Amygdala (tissue), 56 donors: Measurements from ENCODE around the gene RAB36.

ENCODE experiments used
- DNase-seq, 56 donors: peaks; one replicate each; lab custom pipeline; 2025; lab: John Stamatoyannopoulos, UW

Gene RAB36

DNA sequence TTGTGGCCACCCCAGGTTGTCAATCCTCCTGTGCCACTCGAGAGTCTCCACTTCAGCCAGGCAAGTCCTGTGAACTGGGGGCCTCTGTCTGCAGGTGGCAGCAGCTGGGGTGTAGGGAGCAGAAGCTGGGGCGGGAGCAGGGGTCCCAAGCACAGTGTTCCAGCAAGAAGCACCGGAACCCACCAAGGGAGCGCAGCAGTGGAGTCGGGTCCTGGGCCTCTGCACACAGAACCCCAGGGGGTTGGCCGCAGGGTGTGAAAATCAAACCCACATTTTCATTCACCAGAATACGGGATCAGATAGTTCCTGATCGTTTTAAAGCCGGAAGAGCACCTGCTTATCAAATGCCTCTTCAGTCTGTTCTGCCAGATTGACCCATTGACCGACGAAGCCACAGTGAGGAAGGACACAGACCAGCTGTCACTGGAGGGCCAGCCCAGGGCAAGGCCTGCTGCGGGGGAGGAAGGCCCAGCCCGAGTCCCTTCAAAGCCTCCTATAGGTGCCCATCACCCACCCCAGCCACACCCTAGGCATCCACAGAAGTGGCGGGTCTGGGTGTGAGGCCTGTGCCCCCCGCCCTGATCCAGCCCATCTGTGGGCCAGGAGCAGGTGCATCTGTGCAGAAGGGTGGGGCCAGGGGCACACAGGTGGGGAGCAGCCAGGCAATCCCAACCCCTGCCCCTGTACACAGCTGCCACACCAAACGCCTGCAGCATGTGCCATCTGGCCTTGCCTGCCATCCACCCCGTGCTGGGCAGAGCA, 37.6 kb upstream of the RAB36 start:
- DNase-seq = no peak

DNA sequence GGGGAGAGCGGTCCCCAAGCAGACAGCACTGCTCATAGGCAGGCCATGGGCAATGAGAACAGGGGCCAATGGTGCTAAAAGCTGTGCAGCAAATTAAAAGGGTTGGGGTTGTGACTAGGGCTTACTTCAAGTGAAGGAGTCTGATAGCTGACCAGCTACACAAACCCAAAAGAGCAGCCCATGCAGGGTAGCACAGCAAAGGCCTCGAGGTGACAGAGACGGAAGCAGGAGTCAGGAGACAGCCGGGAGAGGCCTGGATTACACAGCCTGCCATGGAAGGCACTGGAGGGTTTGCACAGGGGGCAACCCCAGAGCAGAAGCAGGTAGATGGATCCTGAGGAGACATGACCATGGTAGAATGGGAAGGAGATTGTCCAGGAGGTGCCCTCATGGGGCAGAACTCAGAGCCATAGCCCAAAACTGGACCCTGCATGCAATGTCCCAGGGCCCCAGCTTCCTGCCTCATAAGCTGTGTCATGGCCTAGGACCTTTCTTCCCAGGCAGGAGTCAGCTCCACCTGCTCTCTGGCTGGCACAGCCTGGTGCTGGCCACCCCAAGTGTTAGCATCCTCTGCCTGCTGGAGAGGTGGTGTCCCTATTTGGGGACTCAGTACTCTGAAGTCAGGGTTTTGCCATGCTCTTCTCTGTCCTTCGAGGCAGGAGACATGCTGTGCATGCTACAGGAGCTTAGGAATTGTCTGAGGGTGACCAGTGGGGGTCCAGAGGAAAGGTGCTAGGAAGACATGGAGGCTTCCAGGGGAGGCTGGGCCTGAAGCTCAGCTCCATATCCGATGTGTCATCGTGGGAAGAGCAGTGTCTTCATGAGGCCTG, 36.8 kb upstream of the RAB36 start:
- no peak for DNase-seq

DNA sequence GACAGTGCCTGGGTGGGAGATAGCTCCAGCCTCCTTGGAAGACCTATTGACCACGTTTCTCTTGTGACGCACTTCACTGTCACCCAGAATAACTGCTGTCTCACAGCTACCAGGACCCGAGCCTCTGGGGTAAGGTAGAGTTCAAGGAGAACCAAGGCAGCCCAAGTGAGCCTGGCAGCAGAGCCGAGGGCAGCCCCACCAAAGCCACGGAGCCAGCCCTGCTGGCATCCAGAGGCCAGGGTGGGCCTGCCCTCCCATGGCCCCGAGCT, 36.3 kb upstream of the RAB36 start:
- DNase-seq = no peak

DNA sequence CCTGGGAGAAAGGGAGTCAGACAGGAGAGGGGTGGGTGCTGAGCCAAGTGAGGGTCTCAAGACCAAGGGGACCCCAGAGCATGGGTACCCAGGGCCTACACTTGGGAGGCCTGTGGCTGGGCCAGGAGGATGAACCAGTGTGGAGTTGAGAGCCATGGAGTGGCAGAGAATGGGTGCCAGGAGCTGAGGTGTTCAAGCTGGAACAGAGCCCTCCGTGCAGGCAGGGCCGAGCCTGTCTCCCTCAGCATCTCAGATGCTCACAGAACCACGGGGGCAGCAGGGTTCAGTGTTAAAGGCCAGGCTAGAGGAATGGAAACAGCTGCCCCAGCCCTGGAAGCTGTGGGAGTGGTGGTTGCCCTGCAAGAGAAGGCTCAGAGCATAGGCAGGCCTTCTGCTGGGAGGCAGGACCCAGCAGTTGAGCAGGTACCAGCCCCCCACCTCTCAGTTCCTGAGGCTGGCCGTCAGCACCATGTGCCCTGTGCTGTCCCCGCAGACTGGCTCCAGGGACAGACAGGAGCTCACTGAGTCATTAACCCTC, 35.8 kb upstream of the RAB36 start:
- DNase-seq = no peak

DNA sequence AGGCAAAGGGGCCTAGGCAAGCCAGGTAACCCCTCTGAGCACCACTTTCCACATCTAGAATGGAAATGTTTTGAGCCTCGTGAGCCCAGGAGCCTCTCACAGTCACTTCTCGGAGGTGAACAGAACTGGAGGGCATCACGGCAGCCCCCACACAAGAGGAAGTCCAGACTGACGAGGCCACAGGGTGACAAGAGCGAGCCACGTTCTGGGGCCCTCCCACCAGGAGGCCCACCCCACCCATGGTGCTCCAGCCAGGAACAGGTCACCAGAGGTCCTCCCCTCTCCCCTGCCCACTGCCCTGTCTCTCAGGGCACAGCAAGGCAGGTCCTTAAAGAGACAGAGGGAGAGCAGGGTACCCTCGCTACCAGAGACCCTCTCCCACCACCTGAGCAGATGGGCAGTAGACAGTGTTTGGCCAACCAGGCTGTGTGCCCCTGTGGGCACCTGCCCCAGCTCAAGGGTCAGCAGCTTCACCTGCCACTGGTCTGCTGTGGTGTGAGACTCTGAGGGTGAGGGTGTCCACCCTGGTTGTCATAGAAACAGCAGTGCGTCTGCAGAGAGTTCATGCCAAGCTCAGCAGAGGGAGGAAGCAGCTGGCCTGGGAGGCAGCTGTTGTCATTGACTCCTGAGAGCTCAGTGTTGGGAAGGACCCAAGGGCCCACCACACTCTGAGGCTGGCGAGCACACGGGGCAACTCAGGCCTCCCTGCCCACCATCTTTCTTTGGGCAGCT, 34.9 kb upstream of the RAB36 start:
- DNase-seq = peak in 11 of 56 donors; percentile 21 to 58 (median 33)

DNA sequence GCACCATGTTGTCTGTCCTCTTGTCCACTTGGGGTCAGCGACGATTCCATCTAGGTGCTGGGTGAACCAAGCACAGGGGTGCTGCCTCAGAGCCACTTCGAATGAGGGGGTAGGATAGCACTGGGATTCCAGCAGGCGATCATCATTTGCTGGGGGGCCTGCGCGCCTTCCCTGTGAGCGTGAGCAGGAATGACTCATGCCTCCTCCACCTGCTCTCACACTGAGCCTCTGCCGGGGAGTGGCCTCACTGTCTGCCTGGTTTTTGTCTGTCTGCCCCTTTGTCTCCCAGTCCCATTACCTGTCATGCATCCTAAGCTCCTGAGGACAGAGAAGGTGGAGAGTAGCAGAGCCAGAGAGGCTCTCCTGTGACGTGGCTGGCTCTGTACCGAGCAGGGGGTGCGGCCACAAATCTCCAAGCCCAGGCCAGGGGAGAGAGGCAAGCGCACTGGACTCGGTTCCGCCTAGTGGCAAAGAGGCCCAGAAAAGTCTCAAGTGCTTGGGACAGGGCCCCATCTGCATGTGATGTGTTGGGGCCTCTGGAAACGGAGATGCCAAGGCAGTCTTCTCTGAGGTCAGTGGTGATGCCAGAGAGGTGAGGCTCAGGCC, 34.3 kb upstream of the RAB36 start:
- DNase-seq = peak in 6 of 56 donors; percentile 21 to 58 (median 48)

DNA sequence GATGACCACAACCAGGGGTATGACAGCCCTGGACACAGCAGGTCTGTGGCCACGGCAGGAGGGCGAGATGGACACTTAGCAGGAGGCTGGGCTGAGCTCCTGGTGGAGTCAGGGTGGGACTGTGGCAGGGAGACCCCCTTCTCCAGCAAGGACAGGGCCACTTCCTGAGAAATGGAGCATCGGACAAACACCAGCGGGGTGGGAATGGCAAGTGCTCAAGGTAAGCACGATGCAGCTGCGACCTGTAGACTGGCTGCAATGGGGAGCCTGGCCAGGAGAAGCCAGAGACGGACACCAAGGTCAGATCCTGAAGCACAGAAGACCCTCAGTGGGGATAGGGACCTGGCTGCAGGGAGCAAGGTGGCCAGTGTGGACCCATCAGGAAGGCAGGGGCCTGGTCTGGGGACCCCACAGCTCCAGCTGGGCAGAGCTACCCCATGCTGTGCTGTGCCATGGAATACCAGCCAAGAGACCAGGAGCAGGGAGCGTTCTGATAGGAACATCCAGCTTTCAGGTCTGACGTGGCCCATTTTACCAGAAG, 32.7 kb upstream of the RAB36 start:
- DNase-seq = no peak

DNA sequence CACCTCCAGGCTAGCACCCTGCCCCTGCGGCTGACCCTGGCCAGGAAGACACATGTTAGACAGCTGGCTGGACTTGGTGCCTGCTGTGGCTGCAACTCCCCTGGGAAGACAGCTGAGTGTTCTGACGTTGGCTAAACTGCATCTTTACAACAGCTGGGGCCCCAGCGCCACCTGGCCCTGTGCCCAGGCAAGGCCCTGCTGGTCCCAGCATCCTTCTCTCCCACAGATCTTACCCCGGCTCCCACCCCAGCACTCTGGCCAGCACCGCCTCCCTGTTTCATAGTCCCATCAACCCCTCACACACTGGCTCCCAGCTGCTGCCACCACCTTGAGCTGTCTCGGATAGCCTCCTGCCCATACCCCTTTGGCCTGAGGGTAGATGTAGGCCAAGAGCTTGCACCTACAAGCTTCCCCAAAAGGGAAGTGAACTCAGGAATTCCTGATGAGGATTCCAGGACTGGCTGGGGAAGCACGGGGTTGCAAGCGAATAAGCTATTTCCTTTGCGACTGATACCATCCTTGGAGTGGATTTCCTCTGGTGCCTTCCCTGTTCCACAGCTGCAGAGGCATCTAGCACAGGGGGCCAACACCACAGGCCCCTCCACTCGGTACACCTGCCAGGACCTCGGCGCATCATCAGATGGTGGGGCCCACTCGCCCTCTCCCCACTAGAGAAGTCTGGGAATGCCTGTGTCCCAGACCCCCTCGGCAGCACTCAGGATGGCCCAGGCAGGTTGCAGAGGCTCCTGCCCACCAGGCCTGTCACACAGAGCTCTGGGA, 32.0 kb upstream of the RAB36 start:
- peak in 52 of 56 donors; percentile 22 to 90 (median 71) for DNase-seq

DNA sequence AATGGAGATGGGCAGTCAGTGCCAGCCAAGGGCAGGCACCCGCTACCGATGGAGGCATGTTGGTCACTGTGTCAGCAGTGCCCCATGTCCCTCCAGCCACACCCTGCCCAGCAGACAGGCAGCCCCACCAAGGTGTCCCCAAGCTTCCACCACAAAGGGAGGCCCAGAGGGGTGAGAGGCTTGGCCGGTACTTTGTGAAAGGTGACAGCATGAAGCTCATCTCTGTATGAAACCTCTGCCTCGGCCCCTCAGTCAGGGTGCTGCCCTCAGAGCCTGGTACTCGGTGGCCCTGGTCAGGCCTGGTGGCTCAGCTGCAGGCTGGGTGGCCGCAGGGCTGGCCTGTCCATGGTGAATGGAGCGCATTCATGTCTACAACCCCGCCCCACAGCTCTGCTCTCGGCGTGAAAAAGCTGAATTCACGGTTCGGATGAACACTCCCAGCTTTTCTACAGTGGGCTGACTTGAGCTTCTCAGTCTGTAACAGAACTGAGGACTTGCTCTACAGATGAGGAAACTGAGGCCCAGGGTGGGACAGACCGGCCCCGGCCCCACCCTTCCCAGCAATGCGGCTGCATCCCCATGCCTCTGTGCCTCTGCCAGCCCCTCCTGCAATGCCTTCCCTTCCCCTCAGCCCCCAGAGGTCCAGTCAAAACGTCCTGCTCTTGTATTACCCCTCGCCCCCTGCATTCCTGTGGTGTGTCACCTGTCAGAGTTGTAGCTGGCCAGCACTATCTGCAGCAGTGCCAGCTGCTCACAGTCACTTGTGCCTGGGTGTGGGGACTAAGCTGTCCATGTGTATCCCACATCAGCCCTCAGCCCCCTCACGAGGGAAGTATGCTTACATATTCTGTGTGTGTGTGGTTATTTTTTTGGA, 31.2 kb upstream of the RAB36 start:
- DNase-seq = peak in 53 of 56 donors; percentile 25 to 94 (median 76)

DNA sequence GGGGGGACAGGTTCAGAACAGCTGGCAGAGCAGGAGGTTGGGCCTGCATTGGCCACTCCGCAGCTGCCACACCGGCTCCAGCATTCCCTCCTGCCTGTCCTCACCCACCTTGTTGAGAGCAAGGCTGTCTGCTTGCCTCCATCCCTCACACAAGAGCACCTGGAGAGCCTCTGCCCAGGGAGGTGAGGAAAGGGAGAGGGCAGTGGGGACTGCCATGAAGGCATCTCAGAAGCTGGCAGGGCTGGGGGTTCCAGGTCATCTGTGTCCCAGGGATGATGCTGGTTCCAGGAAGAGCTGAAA, 30.6 kb upstream of the RAB36 start:
- DNase-seq = no peak

DNA sequence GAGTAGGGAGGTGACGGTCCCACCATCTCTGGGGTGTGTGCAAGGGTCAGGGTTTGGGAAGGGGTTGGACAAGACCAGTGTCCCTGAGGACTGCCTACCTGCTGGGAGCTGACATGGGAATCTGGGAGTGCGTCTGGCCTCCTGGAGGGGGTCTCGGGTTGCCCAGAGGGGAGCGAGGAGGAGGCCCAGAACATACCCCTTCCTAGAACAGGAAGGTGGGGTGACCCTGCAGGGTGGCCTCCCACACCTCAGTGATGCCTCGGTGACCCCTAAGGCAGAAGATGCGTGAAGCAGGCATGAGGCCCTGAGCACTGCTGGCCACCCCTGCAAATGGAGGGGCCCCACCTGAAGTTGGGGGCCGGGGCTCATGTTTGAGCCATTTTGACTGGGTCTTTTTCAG, 29.9 kb upstream of the RAB36 start:
- DNase-seq = no peak

DNA sequence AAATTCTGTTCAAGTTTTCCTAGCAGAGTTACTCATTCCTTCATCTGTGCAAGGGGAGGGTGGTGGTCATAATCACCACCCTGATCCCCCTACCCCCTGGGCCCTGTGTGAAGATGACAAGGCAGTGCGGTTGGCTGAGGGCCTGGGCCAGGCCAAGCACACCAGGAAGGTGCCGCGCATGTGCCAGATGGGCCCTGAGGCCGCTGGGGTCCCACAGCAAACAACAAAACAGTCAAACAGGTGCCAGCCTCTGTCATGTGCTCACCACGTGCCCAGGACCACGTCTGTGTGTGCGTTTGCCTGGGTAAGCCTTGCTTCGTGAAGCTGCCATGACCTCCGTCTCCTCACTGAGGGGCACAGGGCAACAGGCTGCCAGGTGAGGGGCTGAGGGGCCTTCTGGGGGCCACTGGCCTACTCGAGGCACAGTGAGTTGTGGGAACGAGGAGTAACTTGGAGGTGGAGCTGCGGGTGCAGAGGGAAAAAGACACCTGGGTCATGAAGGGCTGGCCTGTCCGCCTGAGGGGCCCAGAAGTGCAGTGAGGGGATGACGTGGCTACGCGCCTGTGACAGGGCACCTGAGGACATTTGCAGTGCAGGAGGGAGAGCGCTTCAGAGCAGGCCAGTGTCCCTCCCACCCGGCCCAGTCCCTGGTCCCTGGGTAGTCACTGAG, 29.3 kb upstream of the RAB36 start:
- no peak for DNase-seq

DNA sequence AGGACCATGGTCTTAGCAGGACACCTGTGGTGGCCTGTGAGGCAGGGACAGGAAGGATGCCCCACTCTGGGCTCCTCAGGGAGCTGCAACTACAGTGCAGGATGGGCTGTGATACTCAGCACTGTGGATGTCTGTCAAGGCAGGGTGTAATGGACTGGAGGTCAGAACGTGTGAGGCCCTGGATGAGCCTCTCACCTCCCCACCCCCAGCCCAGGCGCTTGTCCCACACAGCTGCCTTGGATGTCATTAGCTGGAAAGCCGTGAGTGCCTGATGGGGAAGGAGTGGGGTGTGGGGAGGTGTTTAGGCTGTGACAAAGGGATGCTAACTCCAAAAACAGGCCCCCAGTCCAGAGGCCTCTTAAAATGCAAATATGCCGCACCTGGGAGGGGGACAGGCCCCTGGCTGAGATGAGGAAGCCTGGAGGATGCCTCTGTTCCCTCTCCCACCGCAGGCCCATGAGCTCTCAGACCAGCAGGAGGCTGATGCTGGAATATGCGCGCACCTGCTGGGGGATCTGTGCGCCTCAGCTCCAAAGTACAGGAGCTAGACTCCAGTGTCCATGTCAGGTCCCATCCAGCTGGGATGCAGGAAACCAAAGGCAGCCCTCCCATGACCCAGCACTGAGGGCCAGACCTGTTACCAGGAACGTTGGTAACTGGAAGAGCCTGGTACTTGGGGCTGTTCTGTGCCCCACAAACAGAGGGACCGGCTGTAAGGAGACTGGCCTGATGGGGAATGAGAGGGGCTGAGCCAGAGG, 28.6 kb upstream of the RAB36 start:
- DNase-seq = peak in 5 of 56 donors; percentile 8 to 55 (median 33)

DNA sequence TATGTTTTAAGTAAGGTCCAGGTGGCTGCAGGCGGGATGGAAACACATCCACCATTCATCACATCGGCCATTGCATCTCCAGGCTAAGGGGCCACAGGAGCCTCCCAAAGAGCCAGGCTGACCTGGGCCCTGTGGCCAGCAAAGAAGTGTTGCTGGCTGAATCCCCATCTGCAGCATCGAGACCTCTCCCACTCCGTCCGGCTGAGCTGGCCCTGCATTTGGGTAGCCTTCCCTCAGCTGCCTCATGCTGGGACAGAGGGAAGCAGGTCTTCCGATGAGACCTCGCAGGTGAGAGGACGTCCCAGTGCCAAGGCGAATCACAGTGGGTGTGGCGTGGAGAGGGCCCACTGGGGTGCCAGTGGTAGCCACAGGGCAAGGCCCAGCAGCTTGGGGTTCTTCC, 28.0 kb upstream of the RAB36 start:
- DNase-seq = no peak

DNA sequence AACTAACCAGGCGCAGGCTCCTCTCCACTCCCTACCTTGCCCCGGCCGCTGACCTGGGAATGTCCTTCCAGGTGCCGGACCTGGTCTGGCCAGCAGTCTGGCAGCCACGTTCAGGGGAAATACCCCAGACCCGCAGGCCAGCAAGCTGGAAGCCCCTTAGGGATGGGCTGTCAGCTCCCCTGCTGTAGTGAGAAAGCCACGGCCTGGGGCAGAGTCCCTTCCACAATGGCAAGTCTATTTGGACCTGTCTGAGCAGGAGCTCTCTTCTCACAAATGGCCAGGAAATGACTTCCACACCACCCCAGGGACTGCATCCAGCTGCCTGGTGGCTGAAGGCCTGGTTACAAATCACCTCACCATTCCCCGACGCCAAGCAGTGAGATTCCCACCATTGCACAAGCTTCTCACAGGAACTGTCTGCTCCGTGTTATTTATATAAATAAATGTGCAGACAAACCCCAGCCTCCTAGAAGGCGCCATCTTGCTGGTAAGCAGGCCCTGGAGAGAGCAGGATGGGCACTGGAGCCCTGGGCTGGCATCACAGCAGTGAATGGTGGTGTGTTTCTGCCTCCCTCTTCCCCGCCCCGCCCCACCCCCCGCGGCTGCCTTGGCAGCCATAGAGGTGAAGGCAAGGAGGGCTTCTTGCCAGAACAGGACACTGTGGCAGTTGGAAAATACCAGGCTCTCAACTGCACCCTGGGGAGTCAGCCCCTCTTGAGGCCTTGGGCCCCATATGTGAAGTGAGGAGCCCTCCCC, 27.2 kb upstream of the RAB36 start:
- no peak for DNase-seq

DNA sequence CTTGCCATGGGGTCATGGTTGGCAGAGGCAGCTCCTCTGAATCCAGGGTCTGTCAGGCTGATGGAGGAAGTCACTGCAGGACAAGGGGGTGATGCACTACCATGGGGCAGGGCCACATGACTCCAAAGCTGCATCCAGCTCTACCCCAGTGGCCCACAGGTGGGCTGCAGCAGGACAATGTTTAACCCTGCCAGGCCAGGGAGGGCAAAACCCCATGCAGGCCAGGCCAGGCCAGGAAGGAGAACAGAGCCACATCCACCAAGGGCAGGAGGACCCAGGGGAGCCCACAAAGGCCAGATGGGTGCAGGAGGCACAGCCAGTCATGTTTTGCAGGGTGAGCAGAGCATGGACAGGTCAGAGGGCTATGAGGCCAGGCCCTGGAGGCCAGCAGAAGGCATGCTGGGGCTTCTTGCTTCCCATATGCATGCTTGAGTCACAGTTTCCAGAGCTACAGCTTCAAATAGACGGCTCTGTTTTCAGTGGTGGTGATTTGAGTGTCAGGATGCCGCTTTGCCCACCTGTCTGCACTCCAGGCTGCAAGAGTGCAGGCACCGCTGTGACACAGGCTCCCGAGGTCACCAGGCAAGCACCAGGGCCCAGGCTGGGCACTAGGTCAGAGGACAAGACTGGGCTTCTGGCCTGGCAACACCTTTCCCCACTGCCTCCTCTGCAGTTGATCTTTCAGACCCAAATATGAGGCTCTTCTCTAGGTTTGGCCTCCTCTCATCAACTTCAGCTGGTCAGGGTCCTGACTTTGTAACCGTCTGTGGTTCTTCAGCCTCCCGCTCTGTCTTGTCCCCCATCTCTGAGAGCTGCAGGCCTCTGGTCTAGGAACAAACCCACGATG, 26.4 kb upstream of the RAB36 start:
- DNase-seq = no peak
